Measurements from ENCODE around the gene UGT1A9.

The UGT1A9 gene

DNA sequence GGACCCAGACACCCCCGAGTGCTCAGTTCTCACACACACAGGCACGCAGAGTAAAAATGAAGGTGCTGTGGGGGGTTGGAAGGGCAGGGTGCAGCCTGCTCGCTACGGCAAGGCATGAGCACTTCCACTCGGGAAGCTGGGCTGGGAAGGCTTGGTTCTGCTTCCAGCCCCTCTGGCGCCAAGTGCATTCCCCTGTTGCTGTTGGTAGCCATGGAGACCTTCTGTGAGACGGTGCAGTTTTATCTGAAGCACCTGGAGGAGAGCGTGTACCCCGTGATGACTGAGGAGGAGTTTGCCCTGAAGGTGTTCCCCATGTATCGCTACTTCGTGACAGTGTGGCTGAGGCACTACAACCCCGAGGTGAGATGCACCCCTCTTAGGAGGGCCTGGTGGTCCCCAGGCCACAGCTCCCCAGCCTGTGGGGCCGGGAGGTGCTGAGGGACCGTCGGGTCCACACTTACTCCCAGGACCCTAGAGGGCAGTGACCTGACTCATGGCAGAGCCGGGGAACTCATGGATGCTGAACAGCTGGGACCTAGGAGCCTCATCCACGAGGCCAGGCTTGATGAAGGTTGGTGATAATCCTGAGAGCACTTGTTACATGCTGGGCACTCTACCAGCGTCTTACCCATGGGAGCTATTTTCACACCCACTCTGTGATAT lies 121.9 kb downstream of the UGT1A9 start:
- in situ Hi-C loops (cut with MboI; ENCODE audit: low sequenced_read_pairs) = no loop called here

DNA sequence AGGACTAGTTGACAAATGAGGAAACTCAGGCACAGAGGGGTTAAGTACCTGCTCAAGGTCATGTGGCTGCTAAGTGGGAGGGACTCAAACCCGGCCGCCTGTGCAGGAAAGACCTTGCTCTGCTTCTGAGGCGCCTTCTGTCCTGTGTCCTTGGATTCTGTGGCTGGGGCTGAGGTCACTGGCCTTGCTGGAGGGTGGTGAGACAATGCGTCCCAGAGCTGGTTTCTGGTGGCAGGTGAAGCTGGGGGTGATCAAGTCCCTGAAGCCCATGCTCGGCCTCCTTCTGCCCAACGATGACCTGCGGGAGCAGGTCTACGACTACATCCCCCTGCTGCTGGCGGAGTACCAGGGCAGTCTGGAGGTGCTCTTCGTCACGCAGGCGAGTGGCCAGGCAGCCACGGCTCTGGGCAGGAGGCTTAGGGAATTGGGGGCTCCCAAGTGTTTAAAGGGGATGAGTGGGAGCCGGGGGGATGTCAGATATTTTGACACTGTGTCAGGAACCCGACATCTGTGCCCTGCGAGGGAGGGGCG lies 122.5 kb downstream of the UGT1A9 start:
- in situ Hi-C loops (cut with MboI; ENCODE audit: low sequenced_read_pairs) = no loop called here

DNA sequence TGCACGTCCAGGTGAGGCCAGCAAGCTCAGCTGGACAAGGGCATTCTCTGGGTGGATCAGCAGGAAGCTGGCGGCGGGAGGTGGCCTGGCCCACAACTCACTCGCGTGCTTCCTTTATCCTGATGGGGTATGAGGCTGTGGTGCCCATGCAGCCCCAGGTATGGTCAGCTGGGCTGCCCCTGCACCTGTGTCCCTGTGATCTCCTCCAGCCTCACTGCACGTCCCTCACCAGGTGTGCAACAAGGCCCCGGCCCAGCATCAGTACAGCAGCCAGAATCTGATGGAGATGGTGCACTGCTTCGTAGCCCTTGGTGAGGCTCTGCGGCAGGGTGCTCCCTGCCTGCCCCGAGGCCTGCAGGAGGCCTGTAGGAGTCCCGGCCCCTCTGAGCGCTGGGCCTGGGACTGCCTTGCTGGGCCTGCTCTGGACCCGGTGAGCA lies 124.1 kb downstream of the UGT1A9 start:
- in situ Hi-C loops (cut with MboI; ENCODE audit: low sequenced_read_pairs) = no loop called here

DNA sequence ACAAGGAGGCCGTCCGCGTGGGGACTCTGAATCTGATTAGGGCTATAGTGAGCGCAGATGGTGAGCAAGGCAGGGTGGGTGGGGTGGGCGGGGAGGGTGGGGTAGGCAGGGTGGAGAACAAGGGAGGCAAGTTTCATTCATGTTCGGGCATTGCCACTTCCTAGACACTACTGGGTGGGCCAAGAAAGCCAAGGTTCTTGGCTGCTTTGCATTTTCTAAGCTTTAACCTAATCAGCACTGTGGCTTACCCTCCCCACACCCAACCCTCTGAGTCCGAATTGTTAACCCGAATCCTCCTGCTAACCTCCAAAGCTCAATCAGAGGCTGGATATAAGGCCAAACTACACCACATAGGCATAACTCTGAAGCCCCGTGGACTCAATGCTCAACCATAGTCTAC lies 124.6 kb downstream of the UGT1A9 start:
- in situ Hi-C loops (cut with MboI; ENCODE audit: low sequenced_read_pairs) = no loop called here

DNA sequence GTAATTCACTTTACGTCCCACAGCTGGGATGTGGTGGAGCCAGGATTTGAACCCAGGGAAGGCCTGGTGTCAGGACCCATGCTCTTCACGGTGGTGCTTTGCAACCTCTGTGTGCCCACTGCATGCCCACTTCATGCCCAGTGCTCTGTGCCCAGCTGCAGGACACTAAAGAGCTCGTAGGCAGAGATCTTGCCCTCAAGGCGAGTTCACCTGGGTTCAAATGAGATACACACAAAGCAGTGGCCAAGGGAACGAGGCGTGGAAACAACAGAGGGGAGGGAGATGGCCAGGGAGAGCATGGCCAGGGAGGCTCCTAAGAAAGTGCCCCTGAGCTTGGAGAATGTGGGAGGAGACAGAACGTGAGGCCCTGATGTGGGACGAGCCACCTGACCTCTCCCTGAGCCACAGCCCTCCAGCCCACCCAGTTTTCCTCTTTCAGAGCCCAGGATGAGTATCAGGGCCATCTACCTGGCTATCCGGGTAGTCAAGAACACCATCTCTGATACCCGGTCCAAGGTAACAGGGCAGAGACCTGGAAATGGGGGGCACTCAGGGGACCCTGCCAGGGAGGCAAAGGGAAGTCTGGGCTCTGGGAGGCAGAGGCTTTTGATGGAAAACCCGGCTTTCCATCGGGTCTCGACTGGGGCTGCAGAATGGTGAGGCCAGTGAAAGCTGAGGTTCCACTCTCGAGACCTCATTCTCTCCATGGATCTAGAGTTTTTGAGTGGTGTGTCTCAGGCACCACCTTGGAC lies 126.8 kb downstream of the UGT1A9 start:
- in situ Hi-C loops (cut with MboI; ENCODE audit: low sequenced_read_pairs) = no loop called here

DNA sequence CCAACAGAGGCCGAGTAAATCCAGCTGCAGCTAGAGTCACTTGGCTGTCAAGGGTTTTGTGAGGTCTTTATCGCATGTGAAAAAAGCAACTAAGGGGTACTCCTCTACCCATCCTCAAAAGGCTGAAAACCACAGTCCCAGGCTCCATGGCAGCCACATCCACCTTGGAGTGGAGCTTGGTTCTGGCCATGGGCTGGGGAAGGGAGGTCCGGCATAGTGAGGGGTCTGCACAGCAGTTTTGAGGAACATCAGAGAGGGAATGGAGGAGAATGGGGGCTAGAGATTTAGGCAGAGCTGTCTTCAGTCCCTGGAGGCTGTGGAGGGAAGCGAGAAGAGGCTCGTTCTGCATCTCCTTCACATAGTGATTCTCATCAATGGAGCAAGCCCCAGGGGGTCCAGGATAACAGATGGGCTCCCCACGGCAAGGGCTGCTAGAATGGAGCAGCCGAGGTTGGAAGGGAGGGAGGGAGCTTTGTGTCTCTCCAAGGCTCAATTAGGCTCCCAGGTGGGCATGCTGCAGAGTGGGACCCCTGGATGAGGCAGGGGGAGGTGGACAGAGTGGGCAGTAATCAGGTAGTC lies 127.5 kb downstream of the UGT1A9 start:
- in situ Hi-C loops (cut with MboI; ENCODE audit: low sequenced_read_pairs) = no loop called here

DNA sequence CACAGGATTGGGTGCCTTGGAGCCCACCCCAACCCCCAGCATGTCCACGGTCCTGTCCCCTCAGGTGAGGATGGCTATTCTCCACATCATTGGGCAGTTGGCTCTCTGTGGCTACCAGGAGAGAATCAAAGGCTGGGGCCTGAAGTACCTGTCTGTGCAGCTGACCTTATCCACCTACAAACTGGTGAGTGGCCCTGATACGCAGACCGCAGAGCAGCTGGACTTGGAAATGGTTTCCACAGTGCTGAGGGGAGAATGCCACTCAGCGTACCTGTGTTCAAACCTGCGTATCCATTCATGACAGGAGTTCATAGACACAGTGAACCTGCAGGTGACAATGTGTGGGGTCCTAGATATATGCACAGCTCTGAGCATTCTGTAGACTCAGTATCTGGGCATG lies 128.0 kb downstream of the UGT1A9 start:
- in situ Hi-C loops (cut with MboI; ENCODE audit: low sequenced_read_pairs) = no loop called here

DNA sequence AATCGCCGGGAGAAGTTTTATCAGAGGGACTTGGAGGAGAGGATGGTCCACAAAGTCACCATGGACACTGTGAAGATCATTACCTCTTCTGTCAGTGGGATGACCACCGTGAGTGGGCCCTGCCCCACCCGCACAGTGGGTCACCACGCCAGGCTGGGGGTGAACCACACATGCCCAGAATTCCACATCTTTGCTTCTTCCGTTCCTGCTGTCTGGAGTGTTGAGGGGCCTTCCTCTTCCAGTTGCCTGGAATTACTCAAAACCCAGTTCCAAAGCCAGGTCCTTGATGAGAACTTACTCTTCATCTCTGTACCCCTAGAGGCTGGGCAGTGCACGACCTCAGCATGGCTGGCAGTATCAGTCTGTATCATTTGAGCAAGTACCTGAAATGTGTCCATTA lies 128.5 kb downstream of the UGT1A9 start:
- in situ Hi-C loops (cut with MboI; ENCODE audit: low sequenced_read_pairs) = no loop called here

DNA sequence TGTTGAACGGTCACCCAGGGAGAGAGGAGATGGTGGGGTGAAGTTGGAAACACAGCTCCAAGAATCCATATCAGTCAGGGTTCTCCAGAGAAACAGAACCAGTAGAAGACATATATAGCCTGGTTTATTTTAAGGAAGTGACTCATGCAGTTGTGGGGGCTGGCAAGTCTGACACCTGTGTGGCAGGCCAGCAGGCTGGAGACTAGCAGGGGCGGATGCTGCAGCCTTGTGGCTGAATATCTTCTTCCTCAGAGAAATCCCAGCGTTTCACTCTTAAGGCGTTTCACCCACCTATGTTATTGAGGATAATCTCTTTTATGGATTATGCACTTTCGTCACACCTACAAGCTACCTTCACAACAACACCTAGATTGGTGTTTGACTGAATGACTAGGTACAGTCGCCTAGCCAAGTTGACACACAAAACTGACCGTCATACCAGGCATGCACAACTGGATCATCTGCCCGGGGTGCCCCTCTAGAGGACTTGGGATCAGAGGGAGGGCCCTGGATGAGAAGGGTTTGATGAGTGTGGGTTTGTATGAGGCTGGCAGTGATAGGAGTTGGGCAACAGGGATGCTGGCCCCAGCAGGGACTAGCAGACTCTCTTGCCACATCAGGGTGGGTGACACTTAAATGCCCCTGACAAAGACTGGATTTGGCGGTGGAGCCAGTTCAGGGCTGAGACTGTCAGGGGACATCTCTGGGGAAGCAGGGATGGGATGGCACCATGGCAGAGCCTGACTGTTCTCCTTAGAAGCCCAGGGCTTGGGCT lies 129.8 kb downstream of the UGT1A9 start:
- in situ Hi-C loops (cut with MboI; ENCODE audit: low sequenced_read_pairs) = no loop called here

DNA sequence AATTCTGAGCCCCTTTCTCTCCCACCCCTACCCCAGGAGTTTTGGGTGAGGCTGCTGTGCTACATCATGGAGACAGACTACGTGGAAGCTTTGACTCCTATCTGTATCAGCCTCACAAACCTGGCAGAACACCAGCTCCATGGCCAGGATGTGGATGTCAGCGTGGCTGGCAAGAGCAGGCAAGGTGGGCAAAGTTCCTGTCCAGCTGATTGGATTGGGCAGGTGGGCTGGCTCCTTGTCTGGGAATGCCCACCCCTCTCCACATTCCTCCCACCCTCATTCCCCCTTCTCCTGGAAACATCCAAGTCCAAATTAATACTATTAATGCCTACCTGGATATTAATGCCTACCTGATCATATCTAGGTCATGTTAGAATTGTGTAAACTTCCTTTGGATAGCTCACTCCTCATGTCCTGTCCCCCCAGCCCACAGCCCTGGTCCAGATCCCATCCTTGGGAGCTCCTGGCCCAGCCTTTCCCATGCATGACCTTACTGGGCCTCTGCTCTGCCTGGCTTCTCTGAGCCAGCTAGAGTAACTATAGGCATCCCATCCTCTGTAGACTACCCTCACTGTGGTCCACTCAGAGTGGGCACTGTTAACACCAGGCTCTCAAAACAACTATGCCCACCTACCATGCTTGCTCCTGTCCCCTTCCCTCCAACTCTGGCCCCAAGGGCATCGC lies 130.6 kb downstream of the UGT1A9 start:
- in situ Hi-C loops (cut with MboI; ENCODE audit: low sequenced_read_pairs) = no loop called here

DNA sequence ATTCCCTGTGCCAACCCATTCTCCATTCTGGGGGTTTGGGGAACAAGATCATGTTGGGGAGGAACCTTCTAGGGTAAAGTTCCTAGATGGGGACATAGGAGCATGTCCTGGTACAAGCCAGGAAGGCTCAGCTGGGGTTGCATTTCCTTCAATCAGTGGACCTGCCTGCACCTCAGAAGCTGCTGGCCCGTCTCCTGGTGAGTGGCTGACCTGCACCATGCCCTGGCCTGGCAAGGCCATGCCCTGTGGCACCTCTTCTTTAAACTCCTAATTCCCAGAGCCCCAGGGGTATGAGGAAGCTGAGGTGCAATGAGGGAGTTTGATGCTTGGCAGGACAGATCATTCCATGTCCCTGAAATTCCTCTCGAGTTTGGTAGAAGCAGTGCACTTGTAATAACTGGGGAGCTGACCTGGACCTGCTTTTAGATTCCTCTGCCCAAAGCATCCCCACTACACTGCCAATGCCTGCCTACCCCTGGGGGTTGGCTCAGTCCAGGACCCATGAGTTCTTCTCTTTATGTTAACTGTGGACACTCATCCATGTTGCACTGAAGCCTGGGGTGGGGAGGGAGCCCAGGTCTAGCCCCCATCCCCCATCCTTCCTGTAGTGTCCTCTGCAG lies 131.7 kb downstream of the UGT1A9 start:
- in situ Hi-C loops (cut with MboI; ENCODE audit: low sequenced_read_pairs) = no loop called here

DNA sequence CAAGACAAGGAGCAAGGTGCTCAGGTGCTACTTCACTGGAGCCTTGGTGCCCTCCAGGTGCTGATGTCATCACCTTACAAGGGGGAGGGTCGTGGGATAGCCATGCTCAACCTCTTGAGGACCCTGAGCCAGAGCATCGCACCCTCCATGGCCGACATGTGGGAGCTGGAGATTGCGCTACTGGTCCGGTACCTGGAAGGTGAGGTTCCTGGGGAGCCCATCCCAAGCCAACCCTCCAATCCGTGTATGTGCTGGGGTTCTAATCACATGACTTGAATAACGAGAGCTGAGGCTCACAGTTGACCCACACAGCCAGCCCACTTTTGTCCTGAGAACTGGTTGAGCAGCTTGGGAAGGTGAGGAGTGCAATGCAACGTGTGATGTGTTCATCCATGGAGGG lies 132.3 kb downstream of the UGT1A9 start:
- in situ Hi-C loops (cut with MboI; ENCODE audit: low sequenced_read_pairs) = no loop called here

DNA sequence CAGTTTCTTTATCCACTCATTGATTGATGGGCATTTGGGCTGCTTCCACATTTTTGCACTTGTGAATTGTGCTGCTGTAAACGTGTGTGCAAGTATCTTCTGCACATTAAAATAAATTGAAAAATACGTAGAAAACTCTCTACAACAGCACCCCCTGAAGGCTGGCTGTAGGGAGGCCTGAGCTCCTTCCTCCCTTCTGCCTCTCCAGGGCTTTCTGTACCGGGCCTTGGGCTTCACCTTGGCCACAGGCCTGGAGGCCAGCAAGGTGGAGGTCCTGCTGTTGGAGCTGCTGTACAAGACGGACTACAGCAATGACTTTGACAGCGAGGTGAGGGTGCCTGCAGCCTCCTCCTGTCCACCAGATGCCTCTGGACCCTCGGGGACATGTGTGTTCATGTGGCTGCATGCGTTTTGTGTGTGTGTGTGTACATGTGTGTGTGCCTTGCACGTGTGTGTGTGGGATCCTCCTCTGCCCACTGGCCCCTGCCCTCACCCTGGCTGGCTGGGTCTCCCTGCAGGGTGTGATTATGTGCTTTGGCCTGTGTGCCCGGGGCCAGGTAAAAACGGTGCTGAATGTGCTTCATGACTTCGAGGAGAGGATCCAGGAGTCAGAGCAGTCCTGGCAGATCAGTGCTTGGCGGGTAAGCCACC lies 135.6 kb downstream of the UGT1A9 start:
- in situ Hi-C loops (cut with MboI; ENCODE audit: low sequenced_read_pairs) = no loop called here

DNA sequence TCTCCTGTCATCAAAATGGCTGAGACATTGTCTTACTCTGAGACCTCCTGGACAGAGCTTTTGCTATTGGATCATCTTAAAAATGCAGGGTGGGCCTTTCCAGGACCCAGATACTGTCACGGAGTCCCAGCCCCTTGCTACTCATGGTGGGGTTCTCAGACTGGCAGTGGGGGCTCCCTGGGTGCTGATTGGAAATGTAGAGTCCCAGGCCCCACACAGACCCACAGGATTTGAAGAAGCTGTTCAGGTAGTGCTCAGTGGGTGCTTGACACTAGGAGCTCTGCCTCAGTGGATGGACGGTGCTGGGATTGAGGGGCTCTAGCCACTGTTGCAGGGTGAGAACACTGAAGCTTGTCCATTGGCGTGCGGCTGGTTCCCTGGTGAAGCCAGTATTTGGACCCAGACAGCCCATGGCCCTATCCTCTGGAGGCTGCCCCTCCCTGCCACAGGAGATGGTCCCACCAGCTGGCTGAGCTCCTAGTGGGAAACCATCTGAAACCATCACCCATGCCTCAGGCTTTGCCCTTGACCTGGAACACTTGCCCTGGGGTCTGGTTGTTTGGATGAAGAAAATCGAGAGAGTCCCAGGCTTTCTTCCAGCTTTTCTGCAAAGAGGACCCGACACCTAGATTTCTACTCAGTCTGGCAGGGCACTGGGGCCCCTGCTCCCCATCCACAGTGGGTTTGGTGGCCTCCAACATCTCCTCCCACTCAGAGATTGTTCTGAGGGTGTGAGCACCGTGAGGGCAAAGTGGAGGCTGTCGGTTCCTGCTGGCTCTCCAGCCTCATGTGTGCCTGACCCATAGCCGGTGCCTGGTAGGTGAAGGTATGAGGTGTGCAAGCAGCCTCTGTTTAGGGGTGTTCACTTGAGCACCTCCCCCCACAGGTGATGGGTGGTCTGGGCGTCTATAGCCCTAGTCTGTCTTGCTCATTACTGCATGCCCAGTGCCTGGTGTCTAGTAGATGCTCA lies 136.6 kb downstream of the UGT1A9 start:
- in situ Hi-C loops (cut with MboI; ENCODE audit: low sequenced_read_pairs) = no loop called here

DNA sequence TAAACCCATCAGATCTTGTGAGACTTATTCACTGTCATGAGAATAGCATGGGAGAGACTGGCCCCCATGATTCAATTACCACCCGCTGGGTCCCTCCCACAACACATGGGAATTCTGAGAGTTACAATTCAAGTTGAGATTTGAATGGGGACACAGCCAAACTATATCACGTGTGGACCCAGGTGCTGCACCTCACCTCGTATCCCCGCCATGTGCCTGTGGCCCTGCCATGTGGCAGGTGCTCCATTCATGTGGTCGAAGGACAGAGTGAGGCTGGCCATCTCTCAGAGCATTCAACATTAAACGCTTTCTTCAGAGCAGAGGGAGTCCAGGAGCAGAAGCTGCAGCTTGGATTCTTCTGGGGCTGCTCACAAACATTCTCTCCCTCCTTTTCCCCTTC lies 138.7 kb downstream of the UGT1A9 start:
- in situ Hi-C loops (cut with MboI; ENCODE audit: low sequenced_read_pairs) = no loop called here

DNA sequence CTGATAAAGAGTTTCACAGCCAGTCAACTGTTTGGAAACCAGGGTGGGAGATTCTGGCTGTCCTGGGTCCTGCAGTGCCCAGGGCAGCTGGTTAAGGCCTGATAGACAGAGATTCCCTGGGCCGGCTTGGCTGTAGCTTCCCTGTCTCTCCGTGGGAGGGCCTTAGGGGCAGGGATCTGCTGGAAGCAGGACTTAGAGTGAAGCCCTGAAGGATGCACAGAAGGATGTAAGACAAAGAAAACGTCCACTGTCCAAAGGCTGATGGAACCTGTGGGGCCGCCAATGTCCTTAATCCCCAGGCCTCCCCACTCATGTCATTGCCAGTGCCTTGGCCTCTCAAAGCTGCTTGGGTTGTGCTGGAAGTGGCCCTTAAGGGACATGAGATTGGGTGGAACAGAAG lies 139.4 kb downstream of the UGT1A9 start:
- in situ Hi-C loops (cut with MboI; ENCODE audit: low sequenced_read_pairs) = no loop called here

DNA sequence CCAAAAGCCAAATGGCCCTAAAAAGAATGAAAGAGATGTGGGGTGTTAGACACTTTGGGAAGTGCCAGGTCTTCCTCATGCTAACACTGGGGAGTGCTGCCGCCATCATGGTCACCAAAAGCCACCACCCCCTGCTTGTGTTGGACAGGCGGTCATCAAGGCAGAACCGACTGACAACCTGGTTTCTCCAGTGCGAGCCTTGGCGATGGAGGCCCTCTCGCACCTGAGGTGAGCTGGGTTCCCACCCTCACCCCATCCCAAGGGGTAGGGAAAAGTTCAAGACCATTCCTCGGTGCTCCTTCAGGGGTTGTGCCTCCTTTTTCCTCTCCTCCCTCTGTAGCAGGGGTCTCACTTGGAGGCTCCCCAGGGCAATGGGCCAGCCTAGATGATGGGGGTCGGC lies 140.0 kb downstream of the UGT1A9 start:
- in situ Hi-C loops (cut with MboI; ENCODE audit: low sequenced_read_pairs) = no loop called here

DNA sequence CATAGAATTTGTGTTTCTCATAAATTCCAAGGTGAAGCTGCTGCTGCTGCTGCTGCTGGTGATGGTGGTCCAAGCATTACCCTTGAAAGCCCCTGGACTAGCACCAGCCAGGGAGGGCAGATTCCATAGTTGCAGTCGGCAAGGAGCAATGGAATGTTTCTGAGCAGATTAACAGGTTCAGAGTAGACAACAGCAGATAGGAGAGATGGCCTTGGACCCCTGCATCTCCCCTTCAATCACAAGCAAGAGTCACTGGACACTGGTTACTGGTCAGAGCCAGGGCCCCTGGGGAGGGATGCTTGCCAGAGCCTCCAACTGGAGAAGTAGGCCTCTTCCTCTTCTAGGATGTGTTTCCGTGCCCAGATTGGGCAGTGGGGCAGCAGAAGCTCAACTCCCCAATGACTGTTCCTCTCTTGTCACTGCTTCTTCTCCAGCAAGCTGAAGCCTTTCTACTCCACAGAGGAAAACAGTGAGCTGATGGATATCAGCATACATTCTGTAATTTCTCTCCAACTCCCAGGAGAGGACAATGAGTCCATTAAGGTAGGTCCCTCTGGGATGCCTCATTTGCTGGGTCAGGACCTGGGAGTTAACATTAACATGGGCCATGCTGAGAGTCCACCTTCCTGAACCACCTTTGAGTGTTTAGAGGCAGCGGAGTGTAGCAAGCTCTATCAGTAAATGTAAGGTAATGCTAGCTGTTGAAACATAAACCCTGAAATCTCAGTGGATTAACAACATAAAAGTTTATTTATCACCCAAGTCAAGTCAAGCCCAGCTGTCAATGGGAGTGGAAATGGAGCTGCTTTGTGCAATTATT lies 141.7 kb downstream of the UGT1A9 start:
- in situ Hi-C loops (cut with MboI; ENCODE audit: low sequenced_read_pairs) = no loop called here

Data from HL-60/S4 treated with phorbol 12-myristate 13-acetate at 8.2 ng/mL for 4 days and 3 days (cell line).